Lung (tissue), 12 donors: ENCODE results near the gene FUT7. TPM values are rescaled to one million over a fixed set of nuclear protein-coding genes. Genes with fewer than 3 reads are reported as not detected.

Experiments
- ATAC-seq: fragments of 200-7000 bp; cut with Tn5 transposase; one replicate; pipeline ENCODE4 v1.9.1; 2020; ENCODE audit warnings: moderate number of reproducible peaks; ENCODE audit not compliant: insufficient read depth, low FRiP score
- DNase-seq, 3 donors: peaks; one replicate each; pipeline ENCODE4 v3.0.0-alpha.2; 2013 to 2017
- H3K27ac ChIP-seq, 2 donors: one replicate each; pipeline ENCODE4 v1.5.1; 2013; ENCODE audit warnings: mild to moderate bottlenecking in 2 of 2, moderate library complexity in 2 of 2, control low read depth in 1 of 2, inconsistent platforms in 1 of 2, low read depth in 1 of 2, low read length in 1 of 2
- H3K27me3 ChIP-seq, 3 donors: one replicate each; pipeline ENCODE4 v1.5.1; 2013; ENCODE audit warnings: low read length in 2 of 3; ENCODE audit not compliant: control insufficient read depth in 3 of 3, insufficient read depth in 3 of 3
- H3K36me3 ChIP-seq, 4 donors: one replicate each; pipeline ENCODE4 v1.5.1; 2013; ENCODE audit warnings: low read length in 4 of 4, mild to moderate bottlenecking in 1 of 4, moderate library complexity in 1 of 4; ENCODE audit not compliant: control insufficient read depth in 4 of 4, insufficient read depth in 4 of 4
- H3K4me1 ChIP-seq, 5 donors: one replicate each; pipeline ENCODE4 v1.5.1; 2013; ENCODE audit warnings: low read length in 5 of 5, mild to moderate bottlenecking in 2 of 5, moderate library complexity in 1 of 5; ENCODE audit not compliant: control insufficient read depth in 5 of 5, insufficient read depth in 5 of 5
- H3K4me3 ChIP-seq: one replicate; pipeline ENCODE4 v1.5.1; 2013; ENCODE audit warnings: mild to moderate bottlenecking, control low read depth, moderate library complexity
- H3K9ac ChIP-seq, 2 donors: one replicate each; pipeline ENCODE4 v1.5.1; 2013; ENCODE audit warnings: low read length in 2 of 2, control low read depth in 1 of 2; ENCODE audit not compliant: insufficient read depth in 1 of 2
- H3K9me3 ChIP-seq, 4 donors: one replicate each; pipeline ENCODE4 v1.5.1; 2013; ENCODE audit warnings: low read length in 3 of 4, mild to moderate bottlenecking in 1 of 4, moderate library complexity in 1 of 4; ENCODE audit not compliant: control insufficient read depth in 4 of 4, insufficient read depth in 3 of 4
- WGBS, 2 donors: extraction: QIAGEN DNeasy Blood & Tissue Kit; methylation state at CpG; one replicate each; pipeline ENCODE4 v1.1.7; 2013; 5-methylcytosine and 5-hydroxymethylcytosine counted together
- polyA plus RNA-seq, 2 donors: library from polyadenylated mRNA; stranded (reverse); fragments of 200-250 nt; gene quantifications; one replicate each; pipeline ENCODE4 v1.2.1, GENCODE V29; 2013
- total RNA-seq, 2 donors: library from RNA; depleted of rRNA in 1 of 2; stranded (reverse); fragments of >200 nt in 1 of 2; gene quantifications; one replicate each; pipeline ENCODE4 v1.2.1, GENCODE V29; 2014 to 2021
- TF ChIP-seq, protein P1 (sequence below): IDR thresholded peaks from 2 replicates; pipeline ENCODE4 v1.5.1; 2012; ENCODE audit warnings: mild to moderate bottlenecking; ENCODE audit errors: control extremely low read depth, extremely low read depth
- donor health status: control.
- donor health status: control.
- donor health status: Bipolar disorder and iron deficiency.
- donor health status: healthy.
- donor health status: DM: yes; HTN: yes; CAD: no.

FUT7 gene
- total and polyA plus RNA-seq, 4 donors = 0.37 to 5.5 (median 0.73) TPM

DNA sequence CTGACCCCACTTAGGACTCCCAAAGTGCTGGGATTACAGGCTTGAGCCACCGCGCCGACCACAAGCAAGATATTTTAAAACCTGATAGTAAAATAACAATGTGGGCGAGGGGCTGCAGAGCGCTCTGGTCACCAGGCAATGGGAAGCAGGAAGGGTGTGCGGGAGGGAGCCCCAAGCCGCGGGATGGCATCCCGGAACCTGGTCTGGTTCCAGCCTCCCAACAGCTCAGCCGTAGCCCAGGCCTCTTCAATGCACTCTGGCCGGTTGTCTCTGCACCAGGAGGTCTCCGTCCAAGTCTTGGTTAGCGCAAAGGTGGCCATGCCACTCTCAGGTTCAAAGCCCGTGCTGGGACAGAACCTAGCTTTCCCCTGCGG lies 44.7 kb upstream of the FUT7 start:
- 61 to 71% methylated on average over 15 of the region's 15 CpGs for WGBS, 2 donors
- Histone ChIP-seq H3K27me3 (peaks cover 0 to 11% (median 7%) of the 10 kb centered on the region in 3 donors), H3K9ac (no peak overlapping the region), H3K36me3 (peaks cover 0 to 27% (median 4%) of the 10 kb centered on the region in 4 donors), H3K27ac (peak overlapping the region in 1 of 2 donors; percentile 78), H3K9me3 (no peaks in the 10 kb centered on the region), H3K4me3 (peak overlapping the region; percentile 10), H3K4me1 (peaks cover 0 to 16% (median 5%) of the 10 kb centered on the region in 5 donors)
- DNase-seq (no peak), ATAC-seq (no peak)
- TF ChIP-seq, protein P1, sequence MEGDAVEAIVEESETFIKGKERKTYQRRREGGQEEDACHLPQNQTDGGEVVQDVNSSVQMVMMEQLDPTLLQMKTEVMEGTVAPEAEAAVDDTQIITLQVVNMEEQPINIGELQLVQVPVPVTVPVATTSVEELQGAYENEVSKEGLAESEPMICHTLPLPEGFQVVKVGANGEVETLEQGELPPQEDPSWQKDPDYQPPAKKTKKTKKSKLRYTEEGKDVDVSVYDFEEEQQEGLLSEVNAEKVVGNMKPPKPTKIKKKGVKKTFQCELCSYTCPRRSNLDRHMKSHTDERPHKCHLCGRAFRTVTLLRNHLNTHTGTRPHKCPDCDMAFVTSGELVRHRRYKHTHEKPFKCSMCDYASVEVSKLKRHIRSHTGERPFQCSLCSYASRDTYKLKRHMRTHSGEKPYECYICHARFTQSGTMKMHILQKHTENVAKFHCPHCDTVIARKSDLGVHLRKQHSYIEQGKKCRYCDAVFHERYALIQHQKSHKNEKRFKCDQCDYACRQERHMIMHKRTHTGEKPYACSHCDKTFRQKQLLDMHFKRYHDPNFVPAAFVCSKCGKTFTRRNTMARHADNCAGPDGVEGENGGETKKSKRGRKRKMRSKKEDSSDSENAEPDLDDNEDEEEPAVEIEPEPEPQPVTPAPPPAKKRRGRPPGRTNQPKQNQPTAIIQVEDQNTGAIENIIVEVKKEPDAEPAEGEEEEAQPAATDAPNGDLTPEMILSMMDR = no peak

DNA sequence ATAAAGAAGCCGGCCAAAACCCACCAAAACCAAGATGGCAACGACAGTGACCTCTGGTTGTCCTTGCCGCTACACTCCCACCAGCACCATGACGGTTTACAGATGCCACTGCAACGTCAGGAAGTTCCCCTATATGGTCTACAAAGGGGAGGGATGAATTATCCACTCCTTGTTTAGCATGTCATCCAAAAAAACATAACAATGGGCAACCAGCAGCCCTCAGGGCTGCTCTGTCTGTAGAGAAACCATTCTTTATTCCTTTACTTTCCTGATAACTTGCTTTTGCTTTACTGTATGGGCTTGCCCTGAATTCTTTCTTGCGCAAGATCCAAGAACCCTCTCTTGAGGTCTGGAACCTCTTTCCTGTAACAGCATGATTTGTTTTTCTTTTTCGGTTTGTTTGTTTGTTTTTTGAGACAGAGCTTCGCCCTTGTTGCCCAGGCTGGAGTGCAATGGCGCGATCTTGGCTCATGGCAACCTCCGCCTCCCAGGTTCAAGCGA lies 43.4 kb upstream of the FUT7 start:
- Histone ChIP-seq H3K27me3 (peaks cover 0 to 11% (median 7%) of the 10 kb centered on the region in 3 donors), H3K27ac (no peak overlapping the region), H3K9ac (no peak overlapping the region), H3K36me3 (peaks cover 0 to 19% (median 4%) of the 10 kb centered on the region in 4 donors), H3K4me3 (no peak overlapping the region), H3K4me1 (peaks cover 0 to 25% (median 11%) of the 10 kb centered on the region in 5 donors), H3K9me3 (no peaks in the 10 kb centered on the region)
- DNase-seq = no peak
- ATAC-seq = no peak
- TF ChIP-seq, protein P1 = no peak
- 74 to 80% methylated on average over 12 of the region's 12 CpGs for WGBS, 2 donors

DNA sequence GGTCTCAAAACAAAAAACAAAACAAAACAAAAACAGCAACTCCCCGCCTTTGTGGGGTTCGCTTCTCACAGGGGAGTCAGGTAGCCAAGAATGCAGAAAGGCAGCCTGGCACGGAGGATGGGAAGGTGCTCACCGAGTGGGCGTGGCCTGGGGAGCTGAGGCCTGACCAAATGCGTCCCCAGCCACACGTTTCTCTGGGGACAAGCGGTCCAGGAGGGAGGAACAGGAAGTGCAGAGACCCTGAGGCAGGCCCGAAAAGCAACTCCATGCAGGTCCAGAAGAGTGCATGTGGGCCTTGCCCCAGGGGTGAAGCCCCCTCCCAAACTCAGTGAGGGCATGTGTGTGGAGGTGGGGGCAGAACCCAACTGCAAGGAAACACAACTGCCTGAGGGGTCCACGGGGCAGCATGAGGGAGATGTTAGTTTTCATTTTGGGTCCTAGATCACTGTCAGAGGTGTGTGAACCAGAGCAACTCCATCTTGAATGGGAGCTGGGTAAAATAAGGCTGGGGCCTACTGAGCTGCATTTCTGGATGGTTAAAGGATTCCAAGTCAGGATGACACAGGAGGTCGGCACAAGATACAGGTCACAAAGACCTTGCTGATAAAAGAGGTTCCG lies 42.9 kb upstream of the FUT7 start:
- H3K4me1 ChIP-seq = peaks cover 0 to 25% (median 11%) of the 10 kb centered on the region in 5 donors
- ATAC-seq (no peak), DNase-seq (no peak)

More for the DNA sequence above, 42.9 kb upstream of the FUT7 start:
- 80 to 85% methylated on average over 12 of the region's 12 CpGs for WGBS, 2 donors
- Histone ChIP-seq H3K9me3 (no peaks in the 10 kb centered on the region), H3K27me3 (peaks cover 0 to 11% (median 5%) of the 10 kb centered on the region in 3 donors), H3K27ac (no peak overlapping the region), H3K36me3 (peaks cover 0 to 14% (median 3%) of the 10 kb centered on the region in 4 donors), H3K9ac (no peak overlapping the region), H3K4me3 (no peak overlapping the region)
- TF ChIP-seq, protein P1 = no peak
